ENCODE results near the gene PSMB11.

GRCh38 chr14:23025151-23025814, 16.7 kb upstream of the PSMB11 start:
- TF ChIP-seq CTCF (IDR thresholded peaks at IDR 0.05; ENCODE audit: extremely low read depth in 1 of 2, insufficient read depth in 1 of 2, low read depth in 1 of 2, low read length in 2 of 2), result no peak
- TF ChIP-seq POLR2A (IDR thresholded peaks at IDR 0.05; ENCODE audit: low read depth, low read length), result no peak
- TF ChIP-seq MAX (IDR thresholded peaks at IDR 0.05; ENCODE audit: insufficient read depth, insufficient read length), result no peak
- TF ChIP-seq EZH2 (IDR thresholded peaks at IDR 0.05; ENCODE audit: borderline replicate concordance, low read depth, low read length, severe bottlenecking), result no peak
- TF ChIP-seq POLR2AphosphoS5 (IDR thresholded peaks at IDR 0.05; ENCODE audit: insufficient read depth, low read depth, low read length), result no peak
- no peak for TF ChIP-seq JUN (IDR thresholded peaks at IDR 0.05; ENCODE audit: borderline replicate concordance, insufficient read depth, insufficient read length, low read depth)
- no peak for TF ChIP-seq MYC (IDR thresholded peaks at IDR 0.05; ENCODE audit: low read depth, low read length)
- TF ChIP-seq FOS (IDR thresholded peaks at IDR 0.05; ENCODE audit: borderline replicate concordance, insufficient read depth, low read length), result no peak
